GM18502 (cell line): Measurements from ENCODE around the gene EIF3B.
A peak's percentile ranks its signal among the peaks of the same experiment; 100 is the strongest.
"Not testable (repeated sequence)": the region's sequence is repeated elsewhere in the genome, so short reads cannot be mapped to it uniquely, and the experiment has no call there.

Experiments used
- ATAC-seq: cut with Tn5 transposase; IDR thresholded peaks from one replicate; pipeline ENCODE4 v1.9.1; 2021; ENCODE audit warnings: mild to moderate bottlenecking; ENCODE audit not compliant: unreplicated experiment, poor library complexity

The EIF3B gene

DNA sequence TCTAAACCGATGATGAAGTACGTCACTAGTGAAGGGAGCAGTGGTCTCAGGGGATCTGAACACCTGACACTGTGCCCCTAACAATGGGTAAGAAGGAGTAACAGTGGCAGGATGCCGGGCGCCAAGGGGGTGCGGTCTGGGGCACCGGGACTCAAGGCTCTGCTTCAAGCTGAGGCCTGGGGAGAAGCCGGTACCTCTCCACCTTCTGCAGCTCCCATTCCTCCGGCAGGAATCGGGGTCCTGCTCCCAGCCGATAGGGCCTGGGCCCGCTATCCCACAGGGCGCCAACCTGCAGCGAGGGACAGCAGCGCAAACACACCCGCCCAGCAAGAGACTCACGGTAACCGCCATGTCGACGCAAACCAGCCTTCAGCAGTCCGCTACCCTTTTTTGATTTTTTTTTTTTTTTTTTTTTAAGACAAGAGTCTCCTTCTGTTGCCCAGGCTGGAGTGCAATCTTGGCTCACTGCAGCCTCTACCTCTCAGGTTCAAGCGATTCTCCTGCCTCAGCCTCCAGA is 40.0 kb downstream of the EIF3B start:
- no peak for ATAC-seq

DNA sequence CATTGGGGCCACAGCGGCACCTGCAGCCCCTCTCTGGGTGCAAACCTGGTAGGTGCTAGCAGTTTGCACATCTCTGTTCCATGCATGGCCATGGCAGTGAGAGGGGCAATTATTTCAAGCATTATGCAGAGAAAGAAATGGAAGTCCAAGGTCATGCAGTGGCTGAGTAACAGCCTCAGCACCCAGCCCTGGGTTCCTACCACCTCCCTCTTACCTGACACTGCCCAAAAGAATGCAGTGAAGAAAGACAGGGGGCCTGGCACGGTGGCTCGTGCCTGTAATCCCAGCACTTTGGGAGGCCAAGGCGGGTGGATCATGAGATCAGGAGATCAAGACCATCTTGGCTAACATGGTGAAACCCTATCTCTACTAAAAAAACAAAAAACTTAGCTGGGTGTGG is 43.9 kb downstream of the EIF3B start:
- ATAC-seq: no peak

DNA sequence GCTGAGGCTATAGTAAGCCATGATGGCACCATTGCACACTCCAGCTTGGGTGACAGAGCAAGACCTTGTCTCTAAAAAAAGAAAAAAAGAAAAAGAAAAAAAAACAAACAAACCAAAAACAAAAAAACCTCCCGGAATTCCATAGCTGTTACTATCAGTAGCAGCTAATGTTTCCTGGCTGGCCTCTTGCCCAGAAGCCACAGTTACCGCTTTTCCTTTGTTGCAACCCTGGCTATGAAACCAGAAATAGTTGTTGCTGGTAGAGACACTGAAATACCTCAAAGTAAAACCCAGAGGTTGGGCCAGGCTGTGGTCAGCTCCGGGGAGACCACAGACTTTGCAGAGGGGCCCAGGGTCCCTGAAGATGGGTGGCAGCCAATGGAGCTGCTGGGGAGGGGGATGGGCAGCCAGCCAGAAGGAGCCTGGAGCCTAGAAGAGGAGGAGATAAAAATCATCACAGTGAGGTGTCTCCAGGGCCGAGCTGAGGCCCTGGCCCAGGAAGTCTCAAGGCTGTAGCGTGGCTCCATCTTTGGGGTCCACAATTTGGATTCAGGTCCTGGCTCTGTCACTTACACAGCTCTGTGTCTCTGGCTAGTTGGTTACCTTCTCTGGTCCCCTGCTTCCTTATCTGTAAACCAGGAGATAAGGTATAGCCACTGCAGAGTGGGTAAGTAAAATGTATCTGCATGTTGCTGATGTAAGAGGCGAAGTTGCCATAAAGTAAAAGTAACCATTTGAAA is 45.4 kb downstream of the EIF3B start:
- ATAC-seq: peak; percentile 37

DNA sequence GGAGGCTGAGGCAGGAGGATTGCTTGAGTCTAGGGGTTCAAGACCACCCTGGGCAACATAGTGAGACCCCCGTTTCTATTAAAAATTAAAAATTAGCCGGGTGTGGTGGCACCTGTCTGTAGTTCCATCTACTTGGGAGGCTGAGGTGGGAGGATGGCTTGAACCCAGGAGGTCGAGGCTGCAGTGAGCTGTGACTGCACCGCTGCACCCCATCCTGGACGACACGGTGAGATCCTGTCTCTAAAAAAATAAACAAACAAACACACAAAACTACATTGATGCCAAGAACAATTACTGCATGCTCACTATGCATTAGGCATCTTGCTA is 48.0 kb downstream of the EIF3B start:
- no peak for ATAC-seq

DNA sequence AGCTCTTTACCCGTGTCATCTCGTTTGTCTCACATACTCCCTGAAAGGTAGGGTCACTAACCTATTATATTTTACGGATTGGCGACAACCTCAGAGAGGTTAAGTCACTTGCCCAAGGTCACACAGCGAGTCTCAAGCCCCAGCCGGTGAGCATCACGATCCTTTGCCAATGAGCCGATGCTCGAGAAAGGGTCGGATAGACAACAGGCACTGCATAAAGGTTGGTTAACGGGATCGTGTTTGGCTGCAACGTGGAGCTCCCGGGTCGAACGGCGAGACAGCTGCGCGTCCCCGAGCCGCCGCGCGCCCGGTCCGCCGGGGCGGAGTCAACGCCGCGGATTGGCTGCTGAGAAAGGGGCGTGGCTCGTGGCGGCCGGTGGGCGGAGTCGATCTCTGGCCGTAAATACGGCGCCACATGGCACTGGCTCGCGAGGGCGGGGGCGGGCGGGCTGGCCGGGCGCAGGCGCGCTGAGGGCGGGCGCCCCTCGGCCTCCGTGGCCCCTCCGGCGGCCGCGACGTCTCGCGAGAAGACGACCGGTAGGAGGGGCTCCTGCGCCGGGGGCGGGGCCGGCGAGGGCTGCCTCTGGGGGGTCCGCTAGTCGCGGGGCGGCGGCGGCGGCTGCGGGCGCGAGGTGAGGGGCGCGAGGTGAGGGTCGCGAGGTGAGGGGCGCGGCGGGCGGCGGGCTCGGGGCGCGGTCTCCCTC is 48.5 kb downstream of the EIF3B start, which contains the start of gene CHST12:
CHST12 (plus strand) TSS at position 598 of the 704 bp plus-strand sequence. CDS start 29,029 bp downstream, outside the sequence.
- ATAC-seq: peak; percentile 47

- peak; percentile 9 for ATAC-seq
Observed at GRCh38 chr7:2403718-2404648, 49.4 kb downstream of the EIF3B start.

GRCh38 chr7:2404714-2405119 is 50.1 kb downstream of the EIF3B start:
- no peak for ATAC-seq

DNA sequence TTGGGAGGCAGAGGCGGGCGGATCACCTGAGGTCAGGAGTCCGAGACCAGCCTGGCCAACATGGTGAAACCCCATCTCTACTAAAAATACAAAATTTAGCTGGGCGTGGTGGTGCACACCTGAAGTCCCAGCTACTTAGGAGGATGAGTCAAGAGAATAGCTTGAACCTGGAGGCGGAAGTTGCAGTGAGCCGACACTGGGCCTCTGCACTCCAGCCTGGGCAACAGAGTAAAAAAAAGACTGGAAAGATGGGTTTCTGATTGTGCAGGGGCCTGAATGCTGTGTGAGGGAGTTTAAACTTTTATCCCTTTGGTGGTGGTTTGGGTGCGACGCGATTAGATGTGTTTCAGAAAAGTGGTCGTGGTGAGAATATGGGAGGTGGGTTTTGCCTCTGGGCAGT is 50.6 kb downstream of the EIF3B start:
- no peak for ATAC-seq

- ATAC-seq: peak; percentile 50
Observed at GRCh38 chr7:2405601-2406345, 51.1 kb downstream of the EIF3B start.

- ATAC-seq: no peak
Observed at GRCh38 chr7:2409745-2410414, 55.3 kb downstream of the EIF3B start.

GRCh38 chr7:2411049-2411448 is 56.4 kb downstream of the EIF3B start:
- no peak for ATAC-seq

DNA sequence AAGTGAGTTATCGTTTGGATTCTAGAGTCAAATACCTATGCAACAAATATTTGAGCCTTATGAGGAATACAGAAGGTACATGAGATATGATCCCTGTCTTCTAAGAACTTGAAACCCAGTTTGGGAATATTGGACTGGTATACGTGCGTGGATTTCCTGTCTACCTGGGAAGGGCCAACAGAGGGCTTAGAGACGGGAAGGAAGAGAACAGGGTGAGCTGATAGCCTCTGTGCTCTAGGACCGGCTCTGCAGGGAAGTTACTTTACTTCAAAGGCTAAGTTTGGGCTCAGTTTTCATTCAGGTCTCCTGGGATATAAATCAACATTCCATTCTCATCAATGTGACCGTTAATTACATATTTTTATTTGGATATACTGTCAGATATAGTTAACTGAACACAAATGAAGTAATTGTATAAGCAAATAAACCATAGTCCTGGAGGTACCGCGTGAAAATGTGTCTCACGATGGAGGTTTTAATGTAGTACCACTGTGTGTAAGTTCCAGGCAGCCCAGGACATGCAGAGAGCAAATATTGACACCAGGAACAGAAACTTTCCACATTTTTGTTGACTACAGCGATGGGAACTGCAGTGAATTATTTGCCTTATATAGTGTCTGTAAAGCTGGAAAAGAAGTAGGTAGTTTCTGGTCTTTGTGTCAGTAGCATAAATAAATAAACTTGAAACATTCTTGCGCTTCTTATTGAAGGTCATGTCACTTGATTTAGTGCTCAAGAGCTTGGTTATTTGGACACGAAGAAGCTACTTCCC is 57.4 kb downstream of the EIF3B start:
- ATAC-seq: no peak

DNA sequence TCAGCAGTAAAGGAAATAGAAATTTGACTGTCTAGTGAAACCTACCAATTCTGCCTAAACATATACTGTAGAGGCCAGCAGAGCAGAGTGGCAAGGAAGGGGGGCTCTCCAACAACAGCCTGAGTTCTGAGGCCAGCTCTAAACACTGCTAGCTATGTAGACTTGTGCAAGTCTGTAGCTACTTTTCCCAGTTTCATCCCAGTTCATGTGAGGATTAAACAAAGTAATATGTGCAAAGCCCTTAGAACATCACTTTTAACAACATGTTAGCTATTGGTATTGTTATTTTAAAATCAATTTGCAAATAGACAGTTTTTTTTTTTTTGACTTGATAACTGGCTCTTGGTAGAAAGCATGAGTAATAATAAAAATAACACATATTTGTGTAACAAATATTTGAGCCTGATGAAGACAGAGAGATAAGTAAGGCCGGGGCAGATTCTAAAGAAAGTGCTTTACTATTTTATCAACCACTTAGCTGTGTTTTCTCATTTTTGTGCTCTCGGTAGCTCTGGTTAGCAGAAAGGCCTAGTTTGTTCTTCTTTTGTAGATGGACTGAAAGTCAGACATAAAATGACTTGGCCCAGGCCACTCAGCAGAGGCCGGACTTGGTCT is 58.1 kb downstream of the EIF3B start:
- ATAC-seq: no peak

GRCh38 chr7:2416063-2416462 is 61.4 kb downstream of the EIF3B start:
- ATAC-seq: no peak

DNA sequence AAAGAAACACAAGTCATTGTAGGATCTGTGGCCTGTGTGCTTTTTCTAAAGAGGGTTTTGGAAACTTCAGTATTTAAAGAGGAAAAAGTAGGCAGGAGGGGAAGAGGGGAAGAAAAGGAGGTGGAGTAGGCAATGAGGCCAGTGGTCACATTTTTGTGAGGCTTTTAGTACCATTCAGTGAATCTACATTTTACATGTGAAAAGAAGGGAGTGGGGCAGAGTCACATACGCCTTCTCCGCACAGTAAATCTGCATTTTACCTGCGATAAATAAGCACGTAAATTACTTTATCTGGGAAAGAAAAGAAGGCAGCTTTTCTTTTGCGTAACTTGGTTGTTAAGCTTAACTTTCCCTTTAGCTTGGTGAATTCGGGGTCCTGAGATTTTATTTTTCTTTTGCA is 62.0 kb downstream of the EIF3B start:
- ATAC-seq: no peak

DNA sequence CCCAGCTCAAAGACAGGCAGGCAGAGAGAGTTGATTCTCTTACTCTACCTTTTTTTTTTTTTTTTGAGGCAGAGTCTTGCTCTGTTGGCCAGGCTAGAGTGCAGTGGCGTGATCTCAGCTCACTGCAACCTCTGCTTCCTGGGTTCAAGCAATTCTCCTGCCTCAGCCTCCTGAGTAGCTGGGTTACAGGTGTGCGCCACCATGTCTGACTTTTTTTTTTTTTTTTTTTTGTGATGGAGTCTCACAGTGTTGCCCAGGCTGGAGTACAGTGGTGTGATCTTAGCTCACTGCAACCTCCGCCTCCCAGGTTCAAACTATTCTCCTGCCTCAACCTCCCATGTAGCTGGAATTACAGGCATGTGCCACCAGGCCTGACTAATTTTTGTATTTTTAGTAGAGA is 62.6 kb downstream of the EIF3B start:
- ATAC-seq: not testable (repeated sequence)

DNA sequence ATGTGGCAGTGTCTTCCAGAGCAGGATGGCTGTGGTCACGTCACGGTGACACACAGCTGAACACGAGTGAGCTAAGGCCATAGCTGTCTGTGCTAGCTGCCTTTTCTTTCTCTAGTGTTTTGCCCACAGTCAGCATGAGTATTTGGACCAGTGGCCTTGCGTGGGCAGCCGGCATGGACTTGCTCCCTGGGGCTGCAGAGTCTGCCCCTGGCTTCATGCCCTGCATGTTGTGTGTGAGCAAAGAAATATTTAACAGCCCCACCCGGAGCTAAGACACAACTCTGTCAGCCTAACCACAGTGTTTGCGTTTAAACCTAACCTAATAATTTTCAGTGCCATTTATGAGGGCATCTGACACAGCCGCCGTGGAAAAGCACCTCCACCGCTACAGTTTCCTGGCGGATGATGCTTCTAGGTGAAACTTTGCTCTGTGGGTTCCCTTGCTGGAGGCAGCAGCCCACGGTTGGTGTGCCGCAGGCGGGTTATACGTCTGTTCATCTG is 63.4 kb downstream of the EIF3B start:
- no peak for ATAC-seq
